GM12878 (cell line): Measurements from ENCODE around the gene NMT1. TPM values are rescaled to one million over a fixed set of nuclear protein-coding genes. Genes with fewer than 3 reads are reported as not detected.

Experiments used
- ATAC-seq: fragments of 200-7000 bp; cut with Tn5 transposase; 3 replicates; pipeline ENCODE4 v1.9.1; 2020; ENCODE audit warnings: mild to moderate bottlenecking, moderate library complexity
- BruUV-seq: library from RNA; stranded (reverse); fragments of 400-500 nt; replicated peaks from 2 replicates; lab custom pipeline; 2021; lab: Mats Ljungman, UMichigan
- CTCF ChIA-PET: fragments of 300-600 bp; sonication (Branson Sonifier 250); formaldehyde crosslinking; extraction: SDS; loops from one replicate; lab custom pipeline; 2021; ENCODE audit warnings: inconsistent platforms; lab: Yijun Ruan, JAX
- POLR2A ChIA-PET: fragments of 350-600 bp; formaldehyde crosslinking; extraction: SDS; loops from one replicate; lab custom pipeline; 2021; ENCODE audit warnings: inconsistent platforms; lab: Charles Lee
- RAD21 ChIA-PET: fragments of 300-600 bp; sonication (Branson Sonifier 250); formaldehyde crosslinking; loops from one replicate; lab custom pipeline; 2023; ENCODE audit warnings: antibody characterized with exemption; ENCODE audit not compliant: unreplicated experiment; lab: Charles Lee
- SMC1A ChIA-PET: fragments of 300-600 bp; sonication (Branson Sonifier 250); formaldehyde crosslinking; loops from one replicate; lab custom pipeline; 2023; ENCODE audit not compliant: unreplicated experiment, uncharacterized antibody; lab: Charles Lee
- DNase-seq: peaks from one replicate; pipeline ENCODE4 v3.0.0-alpha.2; 2011; ENCODE audit warnings: low read depth, low spot score
- FAIRE-seq: peaks from 3 replicates; lab custom pipeline; 2011; peaks lifted over from hg19 to GRCh38; lab: Jason Lieb, UNC
- H2AFZ ChIP-seq: 2 replicates; pipeline ENCODE4 v1.6.0; 2011; ENCODE audit warnings: low read depth, low read length, control low read depth; ENCODE audit not compliant: control insufficient read depth
- H3K27ac ChIP-seq: 2 replicates; pipeline ENCODE4 v1.5.1; 2011; ENCODE audit warnings: control low read depth; ENCODE audit not compliant: control insufficient read depth, insufficient read depth
- H3K27me3 ChIP-seq, 2 experiments: replicated peaks in 1 of 2; 2 replicates each; pipeline versions ENCODE4 v1.6.0 to v1.6.1; 2011; ENCODE audit warnings: low read length in 1 of 2; ENCODE audit not compliant: control insufficient read depth in 2 of 2, insufficient read depth in 2 of 2
- H3K36me3 ChIP-seq, 2 experiments: 2 replicates each; pipeline ENCODE4 v1.5.1; 2011; ENCODE audit warnings: low read length in 1 of 2; ENCODE audit not compliant: control insufficient read depth in 2 of 2, insufficient read depth in 2 of 2
- H3K4me1 ChIP-seq: 2 replicates; pipeline ENCODE4 v1.6.1; 2011; ENCODE audit warnings: mild to moderate bottlenecking, low read length, moderate library complexity, mixed read lengths; ENCODE audit not compliant: control insufficient read depth, insufficient read depth
- H3K4me2 ChIP-seq: 2 replicates; pipeline ENCODE4 v1.6.0; 2011; ENCODE audit warnings: control low read depth; ENCODE audit not compliant: control insufficient read depth, insufficient read depth
- H3K4me3 ChIP-seq: fragments of 200-600 bp; sonication (generic); 2 replicates; pipeline ENCODE4 v1.5.1; 2016
- H3K79me2 ChIP-seq: 2 replicates; pipeline ENCODE4 v1.6.0; 2011; ENCODE audit warnings: low read length; ENCODE audit not compliant: control insufficient read depth, insufficient read depth
- H3K9ac ChIP-seq: 2 replicates; pipeline ENCODE4 v1.8.0; 2011; ENCODE audit warnings: low read length, control low read depth, mixed read lengths; ENCODE audit not compliant: control insufficient read depth, insufficient read depth
- H3K9me3 ChIP-seq: replicated peaks from 3 replicates; pipeline ENCODE4 v1.5.1; 2011; ENCODE audit warnings: mild to moderate bottlenecking, low read length; ENCODE audit not compliant: control insufficient read depth, insufficient read depth
- H4K20me1 ChIP-seq: 2 replicates; pipeline ENCODE4 v1.6.0; 2011; ENCODE audit not compliant: control insufficient read depth, insufficient read depth
- BACH1 ChIP-seq: fragments of 450-650 bp; IDR thresholded peaks from 2 replicates; pipeline ENCODE4 v1.6.1; 2017; ENCODE audit warnings: mild to moderate bottlenecking, borderline replicate concordance
- CBX3 ChIP-seq: fragments of 200-600 bp; sonication (generic); IDR thresholded peaks from 2 replicates; pipeline ENCODE4 v1.6.1; 2016; ENCODE audit warnings: low read depth, borderline replicate concordance
- CREB1 ChIP-seq: IDR thresholded peaks from 2 replicates; pipeline ENCODE4 v1.6.1; 2012; ENCODE audit warnings: low read depth, mild to moderate bottlenecking, inconsistent platforms
- EED ChIP-seq: sonication (generic); IDR thresholded peaks from 2 replicates; pipeline ENCODE4 v1.6.1; 2016; ENCODE audit warnings: antibody characterized with exemption, low read depth
- GABPA ChIP-seq: IDR thresholded peaks from 2 replicates; pipeline ENCODE4 v1.6.1; 2014; ENCODE audit warnings: antibody characterized with exemption, low read depth, mild to moderate bottlenecking, inconsistent platforms
- JUNB ChIP-seq: IDR thresholded peaks from 2 replicates; pipeline ENCODE4 v1.6.1; 2016; ENCODE audit warnings: antibody characterized with exemption, mild to moderate bottlenecking
- KLF5 ChIP-seq: fragments of 450-650 bp; IDR thresholded peaks from 2 replicates; pipeline ENCODE4 v1.6.1; 2014; ENCODE audit warnings: mild to moderate bottlenecking; ENCODE audit not compliant: partially characterized antibody
- MEF2A ChIP-seq: IDR thresholded peaks from 2 replicates; pipeline ENCODE4 v1.6.1; 2011; ENCODE audit warnings: low read depth, mild to moderate bottlenecking, low read length, moderate library complexity; ENCODE audit not compliant: insufficient read depth
- MLLT1 ChIP-seq: fragments of 450-650 bp; IDR thresholded peaks from 2 replicates; pipeline ENCODE4 v1.6.1; 2016; ENCODE audit warnings: mild to moderate bottlenecking
- PBX3 ChIP-seq: IDR thresholded peaks from 2 replicates; pipeline ENCODE4 v1.6.1; 2011; ENCODE audit warnings: mild to moderate bottlenecking, low read depth, low read length, moderate library complexity; ENCODE audit not compliant: insufficient replicate concordance
- POLR2A ChIP-seq: IDR thresholded peaks from 2 replicates; pipeline ENCODE4 v1.6.1; 2011; ENCODE audit warnings: low read depth, mild to moderate bottlenecking, low read length
- POLR2AphosphoS2 ChIP-seq: IDR thresholded peaks from 2 replicates; pipeline ENCODE4 v1.6.1; 2011; ENCODE audit warnings: low read depth, mild to moderate bottlenecking, low read length, improper control_type of control experiment, moderate library complexity
- RAD21 ChIP-seq: IDR thresholded peaks from 2 replicates; pipeline ENCODE4 v1.6.1; 2011; ENCODE audit warnings: mild to moderate bottlenecking, low read depth, low read length, moderate library complexity; ENCODE audit not compliant: insufficient read depth
- SMARCA5 ChIP-seq: fragments of 450-650 bp; IDR thresholded peaks from 2 replicates; pipeline ENCODE4 v1.6.1; 2017; ENCODE audit warnings: mild to moderate bottlenecking
- SREBF1 ChIP-seq: IDR thresholded peaks from 2 replicates; pipeline ENCODE4 v1.6.1; 2012; ENCODE audit warnings: mild to moderate bottlenecking, low read length
- SUZ12 ChIP-seq: fragments of 200-600 bp; sonication (generic); IDR thresholded peaks from one replicate; pipeline ENCODE4 v1.6.1; 2018; ENCODE audit warnings: antibody characterized with exemption, mild to moderate bottlenecking; ENCODE audit not compliant: unreplicated experiment
- YY1 ChIP-seq: IDR thresholded peaks from 2 replicates; pipeline ENCODE4 v1.6.1; 2011; ENCODE audit warnings: low read depth, mild to moderate bottlenecking, low read length
- ZBTB4 ChIP-seq: fragments of 450-650 bp; formaldehyde crosslinking; IDR thresholded peaks from 2 replicates; pipeline ENCODE4 v1.4.0; 2022; ENCODE audit warnings: mild to moderate bottlenecking, moderate library complexity
- ZSCAN29 ChIP-seq: fragments of 450-650 bp; IDR thresholded peaks from 2 replicates; pipeline ENCODE4 v1.6.1; 2017; ENCODE audit warnings: mild to moderate bottlenecking, moderate library complexity
- WGBS: methylation state at CpG from one replicate; pipeline ENCODE4 v1.1.6; 2016; ENCODE audit warnings: low lambda C conversion rate; ENCODE audit not compliant: insufficient replicate concordance, insufficient coverage; ENCODE audit errors: missing lambda C conversion rate; 5-methylcytosine and 5-hydroxymethylcytosine counted together
- in situ Hi-C: fragments of 300-500 bp; cut with MboI; formaldehyde crosslinking; loops from 9 replicates; pipeline ENCODE4 v1.14.3; 2018; ENCODE audit warnings: mixed read lengths
- intact Hi-C: fragments of 100-400 bp; cut with micrococcal nuclease; formaldehyde crosslinking; loops from one replicate; pipeline ENCODE4 v1.14.2; 2022; ENCODE audit not compliant: unreplicated experiment
- polyA plus RNA-seq, 11 experiments: library from polyadenylated mRNA; depleted of rRNA in 4 of 11; unstranded in 6 of 11; stranded (reverse) in 5 of 11; fragments of >200 nt; fragmentation: Nextera tagmentation in 4 of 11; fragmentation: Illumina TruSeq in 1 of 11; extraction: Ambion mirVana in 4 of 11; extraction: Trizol in 1 of 11; gene quantifications; 1 replicate in 1 of 11; 2 replicates in 10 of 11; pipeline versions ENCODE4 v1.2.1 to v1.2.3, GENCODE V29; 2011 to 2016; ENCODE audit warnings: inconsistent platforms in 2 of 11, missing spikeins in 2 of 11, low read depth in 1 of 11
- total RNA-seq, 4 experiments: library from RNA; depleted of rRNA in 3 of 4; stranded (reverse); fragments of >200 nt in 3 of 4; fragmentation: Illumina TruSeq in 1 of 4; extraction: Trizol in 1 of 4; gene quantifications; 2 replicates each; pipeline versions ENCODE4 v1.2.1 to v1.2.3, GENCODE V29; 2013 to 2021

Gene NMT1
- total and polyA plus RNA-seq, 10 of the 15 experiments (the other 5 are each of a cell fraction or from before 2014, with no cell fraction given), result 96.7 to 395 (median 222) TPM

GRCh38 chr17:45147581-45148182, 86.6 kb downstream of the NMT1 start:
- ChIA-PET CTCF (interaction anchor here (0.6 to 11.0 kb wide), 11 partner anchors 13 to 171 kb away, joined by 3 to 280 read pairs (median 7); partner anchors contain the start of genes ACBD4 and HEXIM2), SMC1A (interaction anchor here (1.6 to 6.7 kb wide), 3 partner anchors 12 to 73 kb away, joined by 3 to 114 read pairs (median 81); partner anchors contain the start of genes ACBD4 and HEXIM2), POLR2A (interaction anchor here (0.7 to 7.1 kb wide), 10 partner anchors 10 to 248 kb away, joined by 3 to 239 read pairs (median 6); partner anchors contain the start of genes ACBD4, EFTUD2, FMNL1 and HEXIM2), RAD21 (interaction anchor here (0.9 to 6.7 kb wide), 7 partner anchors 12 to 372 kb away, joined by 3 to 121 read pairs (median 9); partner anchors contain the start of genes ACBD4 and HEXIM2)
- no peaks in the 10 kb centered on the region for H3K36me3 ChIP-seq
- no peaks in the 10 kb centered on the region; the same call in 1 of the 2 replicates for H4K20me1 ChIP-seq
- intact Hi-C loops (loop anchor here (1.0 to 5.0 kb wide), 2 partner anchors 14 to 155 kb away; partner anchors contain the start of gene HEXIM2), in situ Hi-C loops (no loop called here)
- peak overlapping the region; percentile 100 for H3K27ac ChIP-seq
- peak overlapping the region; percentile 37; the same call in 1 of the 2 replicates for H3K4me2 ChIP-seq
- FAIRE-seq, result no peak
- peaks cover 45% of the 10 kb centered on the region for H3K79me2 ChIP-seq
- WGBS, result under 1% methylated on average over 34 of the region's 38 CpGs
- DNase-seq, result peak; percentile 85
- peak overlapping the region; percentile 98 for H3K9ac ChIP-seq
- no peaks in the 10 kb centered on the region for H3K9me3 ChIP-seq
- peak overlapping the region; percentile 90 for H2AFZ ChIP-seq
- H3K27me3 ChIP-seq, result no peaks in the 10 kb centered on the region
- ATAC-seq, result peak; percentile 45
- BruUV-seq, result no TSS peak
- H3K4me3 ChIP-seq, result peak overlapping the region; percentile 85
- H3K4me1 ChIP-seq, result peaks cover 23% of the 10 kb centered on the region
- peak; percentile 90 for TF ChIP-seq YY1
- peak; percentile 68 for TF ChIP-seq POLR2A
- peak; percentile 12; the same call in 1 of the 2 replicates for TF ChIP-seq POLR2AphosphoS2
- peak; percentile 86 for TF ChIP-seq MLLT1
- peak; percentile 67; the same call in 1 of the 2 replicates for TF ChIP-seq ZBTB4 (CRISPR knock-in tag)
- TF ChIP-seq RAD21, result no peak
- no peak for TF ChIP-seq CBX3
- peak; percentile 79 for TF ChIP-seq CREB1
- TF ChIP-seq BACH1, result peak; percentile 69; the same call in 1 of the 2 replicates
- TF ChIP-seq MEF2A, result no peak
- 0 out of 2 replicates have a peak, but pooled peaks have one; percentile 11 for TF ChIP-seq ZSCAN29
- peak; percentile 98 for TF ChIP-seq KLF5
- peak; percentile 53; the same call in 1 of the 2 replicates for TF ChIP-seq GABPA
- no peak for TF ChIP-seq EED
- no peak for TF ChIP-seq SUZ12
- peak; percentile 97 for TF ChIP-seq SREBF1
- TF ChIP-seq SMARCA5, result peak; percentile 81; the same call in 1 of the 2 replicates
- peak; percentile 88 for TF ChIP-seq PBX3
- no peak for TF ChIP-seq JUNB
